Colon (tissue), 2 donors: ENCODE results near the gene ARMC10.
"Not testable (repeated sequence)": the region's sequence is repeated elsewhere in the genome, so short reads cannot be mapped to it uniquely, and the experiment has no call there.

Experiments used
- FAIRE-seq: peaks from 2 replicates; lab custom pipeline; 2012; peaks lifted over from hg19 to GRCh38; lab: Jason Lieb, UNC
- donor health status: control.
- donor health status: control.

ARMC10 gene

GRCh38 chr7:103124429-103124979 lies 49.6 kb downstream of the ARMC10 start:
- FAIRE-seq = no peak

GRCh38 chr7:103127006-103127405 lies 52.1 kb downstream of the ARMC10 start:
- FAIRE-seq = no peak

- FAIRE-seq = no peak
Measured at GRCh38 chr7:103129702-103130549, 55.0 kb downstream of the ARMC10 start.

- no peak for FAIRE-seq
Measured at GRCh38 chr7:103130901-103131624, 56.1 kb downstream of the ARMC10 start.

- FAIRE-seq = no peak
Measured at GRCh38 chr7:103132995-103133688, 58.2 kb downstream of the ARMC10 start.

GRCh38 chr7:103134836-103135554 lies 60.1 kb downstream of the ARMC10 start:
- FAIRE-seq = no peak

GRCh38 chr7:103140061-103140460 lies 65.1 kb downstream of the ARMC10 start:
- no peak for FAIRE-seq

- no peak for FAIRE-seq
Measured at GRCh38 chr7:103140685-103141084, 65.7 kb downstream of the ARMC10 start.

GRCh38 chr7:103141753-103142404 lies 66.9 kb downstream of the ARMC10 start:
- FAIRE-seq = no peak

- FAIRE-seq = no peak
Measured at GRCh38 chr7:103142494-103142893, 67.6 kb downstream of the ARMC10 start.

- no peak for FAIRE-seq
Measured at GRCh38 chr7:103143868-103144267, 68.9 kb downstream of the ARMC10 start.

- not testable (repeated sequence) for FAIRE-seq
Measured at GRCh38 chr7:103144754-103145153, 69.8 kb downstream of the ARMC10 start.

GRCh38 chr7:103148131-103148993 lies 73.4 kb downstream of the ARMC10 start:
- no peak for FAIRE-seq
